Hippocampal formation (tissue), 2 donors: ENCODE results near the gene CHRNA10.

Source experiments
- DNase-seq, 2 donors: peaks; one replicate each; lab custom pipeline; 2025; lab: John Stamatoyannopoulos, UW

Gene CHRNA10, protein sequence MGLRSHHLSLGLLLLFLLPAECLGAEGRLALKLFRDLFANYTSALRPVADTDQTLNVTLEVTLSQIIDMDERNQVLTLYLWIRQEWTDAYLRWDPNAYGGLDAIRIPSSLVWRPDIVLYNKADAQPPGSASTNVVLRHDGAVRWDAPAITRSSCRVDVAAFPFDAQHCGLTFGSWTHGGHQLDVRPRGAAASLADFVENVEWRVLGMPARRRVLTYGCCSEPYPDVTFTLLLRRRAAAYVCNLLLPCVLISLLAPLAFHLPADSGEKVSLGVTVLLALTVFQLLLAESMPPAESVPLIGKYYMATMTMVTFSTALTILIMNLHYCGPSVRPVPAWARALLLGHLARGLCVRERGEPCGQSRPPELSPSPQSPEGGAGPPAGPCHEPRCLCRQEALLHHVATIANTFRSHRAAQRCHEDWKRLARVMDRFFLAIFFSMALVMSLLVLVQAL

DNA sequence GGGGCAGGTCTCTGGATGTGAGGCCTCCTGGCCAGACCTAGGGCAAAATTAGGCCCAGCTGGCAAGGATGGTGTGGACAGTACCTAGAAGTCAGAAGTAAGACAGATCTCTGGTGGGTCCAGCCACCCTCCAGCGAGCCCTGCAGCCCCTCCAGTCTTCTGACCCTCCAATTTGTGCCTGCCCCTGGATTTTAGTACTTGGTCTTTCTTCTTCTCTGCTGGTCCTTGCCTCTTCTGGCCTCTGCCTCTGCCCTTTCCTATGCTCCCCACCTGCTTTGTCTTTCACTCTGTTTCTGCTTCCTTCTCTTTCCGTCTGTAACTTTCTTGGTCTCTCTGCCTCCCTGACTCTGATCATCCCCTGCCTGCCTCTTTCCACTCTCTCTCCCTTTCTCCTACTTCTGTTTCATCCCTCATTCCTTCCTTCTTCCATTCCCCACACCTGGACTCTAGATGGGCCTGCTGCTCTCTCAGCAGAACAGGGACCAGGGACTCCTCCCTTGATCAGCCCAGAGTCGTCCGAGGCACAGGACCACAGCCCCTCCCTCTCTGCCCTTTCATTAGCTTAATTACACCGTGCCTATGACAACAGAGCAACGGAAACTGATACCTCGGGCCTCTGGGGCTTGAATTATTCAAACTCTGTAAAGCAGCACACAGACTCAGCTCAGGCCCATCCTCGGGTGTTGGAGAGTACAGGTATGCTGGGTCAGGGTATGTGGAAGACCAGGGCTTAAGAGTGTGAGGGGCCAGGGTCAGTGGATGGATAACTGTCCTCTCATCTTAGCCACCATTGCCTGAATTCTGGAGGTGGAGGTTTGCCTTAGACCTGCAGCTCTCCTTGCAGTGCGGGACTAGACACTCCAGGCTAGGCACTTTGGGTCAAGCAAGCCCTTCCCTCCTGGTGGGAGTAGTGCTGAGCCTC is at the start of gene CHRNA10:
Gene CHRNA10 (minus strand): TSS at position 51 of the 921 bp plus-strand sequence. CDS start 72 bp downstream, outside the sequence.
- DNase-seq = no peak

DNA sequence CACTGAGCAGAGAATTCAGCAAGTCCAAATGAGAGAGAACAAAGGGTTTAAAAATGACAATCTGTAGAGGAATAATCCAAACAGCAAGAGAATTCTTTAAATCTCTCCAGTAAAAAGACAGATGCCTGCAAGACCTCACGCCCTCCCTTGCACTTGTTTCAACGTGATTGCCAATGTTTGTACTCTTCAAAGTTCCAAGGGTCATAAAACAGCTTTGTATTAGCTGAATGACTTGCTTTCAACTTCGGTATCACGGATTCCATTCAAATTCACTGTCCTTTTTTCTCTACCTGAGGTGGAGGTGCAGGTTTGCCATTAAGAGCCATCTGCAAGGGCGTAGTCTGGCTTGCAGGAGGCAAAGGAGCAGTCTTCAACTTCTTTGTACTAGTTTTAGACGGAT is 41.1 kb upstream of the CHRNA10 start:
- no peak for DNase-seq

DNA sequence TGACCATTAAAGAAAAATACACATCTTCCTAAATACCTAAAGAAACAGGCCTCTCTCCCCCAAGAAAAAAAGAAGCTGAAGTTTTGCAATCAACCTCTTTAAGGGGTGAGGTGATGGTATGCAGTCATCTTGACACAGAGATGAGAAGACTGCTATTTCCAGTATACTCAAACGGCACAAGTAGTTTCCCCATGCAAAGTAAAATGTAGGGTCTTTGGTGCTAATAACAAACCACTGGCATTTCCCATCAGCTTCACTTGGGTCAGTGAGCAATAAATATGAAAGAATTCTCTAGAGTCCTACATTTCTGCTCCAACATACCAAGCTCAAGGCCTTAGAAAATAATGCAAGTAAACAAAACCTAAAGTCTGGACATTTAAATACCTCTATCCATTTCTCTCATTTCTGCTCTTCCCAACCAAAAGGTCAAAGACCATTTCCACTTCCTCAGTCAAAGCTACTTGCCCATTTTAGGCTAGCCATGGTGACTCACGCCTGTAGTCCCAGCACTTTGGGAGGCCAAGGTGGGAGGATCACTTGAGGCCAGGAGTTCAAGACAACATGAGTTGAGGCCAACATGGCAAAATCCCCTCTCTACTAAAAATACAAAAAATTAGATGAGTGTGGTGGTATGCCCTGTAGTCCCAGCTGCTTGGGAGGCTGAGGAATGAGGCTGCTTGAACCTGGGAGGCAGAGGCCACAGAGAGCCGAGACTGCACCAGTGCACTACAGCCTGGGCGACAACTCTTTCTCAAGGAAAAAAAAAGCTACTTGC is 39.5 kb upstream of the CHRNA10 start:
- DNase-seq = no peak

DNA sequence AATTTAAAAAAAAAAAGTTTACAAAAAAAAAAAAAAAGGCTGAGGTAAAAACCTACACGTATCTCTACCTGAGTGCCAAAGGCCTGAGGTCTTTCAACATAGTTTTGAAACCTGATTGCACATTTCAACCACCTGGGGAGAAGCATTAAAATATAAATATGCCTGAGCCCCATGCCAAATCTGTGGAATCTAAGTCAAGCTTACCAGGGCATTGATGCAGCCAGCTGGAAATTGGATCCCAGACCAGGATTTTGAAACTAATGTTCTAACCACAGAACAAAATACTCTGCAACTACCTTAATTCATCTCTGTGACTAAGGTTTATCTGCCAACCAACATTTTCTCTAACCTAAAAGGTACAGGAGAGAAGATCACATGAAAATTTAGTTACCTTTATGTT is 38.8 kb upstream of the CHRNA10 start:
- no peak for DNase-seq

DNA sequence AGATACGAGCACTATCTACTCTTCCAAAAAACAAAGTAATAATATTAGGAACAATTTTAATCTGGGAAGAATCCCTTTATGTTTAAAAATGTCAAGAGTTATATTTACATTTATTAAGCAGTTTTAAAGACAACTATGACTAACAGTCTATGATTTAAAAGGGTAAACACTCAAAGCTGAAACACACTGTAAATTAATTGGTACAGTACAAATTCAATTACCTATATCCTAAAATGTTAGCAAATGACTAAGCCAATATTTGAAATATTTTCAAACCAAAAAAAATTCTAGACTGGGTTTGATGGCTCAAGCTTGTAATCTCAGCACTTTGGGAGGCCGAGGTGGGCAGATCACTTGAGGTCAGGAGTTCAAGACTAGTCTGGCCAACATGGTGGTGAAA is 36.0 kb upstream of the CHRNA10 start:
- no peak for DNase-seq

DNA sequence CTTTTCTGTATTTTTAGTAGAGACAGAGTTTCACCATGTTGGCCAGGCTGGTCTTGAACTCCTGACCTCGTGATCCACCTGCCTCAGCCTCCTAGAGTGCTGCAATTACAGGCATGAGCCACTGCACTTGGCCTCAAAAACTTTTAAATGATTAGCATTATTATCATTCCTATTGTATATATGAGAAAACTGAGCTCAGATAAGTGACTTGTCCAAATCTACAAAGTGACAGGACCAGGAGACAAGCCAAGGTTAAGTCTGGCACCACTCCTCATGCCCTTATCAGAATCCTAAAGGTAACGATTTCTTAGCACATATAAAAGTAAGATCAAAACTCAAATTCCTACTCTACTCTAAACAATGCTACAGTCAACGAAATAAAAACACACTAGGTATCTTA is 32.2 kb upstream of the CHRNA10 start:
- no peak for DNase-seq

DNA sequence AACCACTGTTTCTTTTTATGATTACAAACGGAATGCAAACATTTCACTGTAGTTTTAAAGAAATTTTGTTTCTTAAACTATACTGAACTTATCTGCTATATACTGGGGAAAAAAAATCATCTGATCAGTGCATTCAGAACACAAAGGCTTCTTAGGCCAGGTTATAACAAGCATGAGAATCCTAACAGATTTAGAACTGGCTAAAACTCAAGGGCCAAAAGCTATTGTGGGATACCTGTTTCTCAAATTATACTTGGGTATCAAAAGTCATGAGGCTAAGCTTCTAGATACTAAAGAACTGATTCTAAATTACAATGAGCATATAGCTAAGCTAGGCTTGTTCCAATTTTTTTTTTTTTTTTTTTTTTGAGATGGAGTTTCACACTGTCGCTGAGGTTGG is 29.7 kb upstream of the CHRNA10 start:
- DNase-seq = no peak

DNA sequence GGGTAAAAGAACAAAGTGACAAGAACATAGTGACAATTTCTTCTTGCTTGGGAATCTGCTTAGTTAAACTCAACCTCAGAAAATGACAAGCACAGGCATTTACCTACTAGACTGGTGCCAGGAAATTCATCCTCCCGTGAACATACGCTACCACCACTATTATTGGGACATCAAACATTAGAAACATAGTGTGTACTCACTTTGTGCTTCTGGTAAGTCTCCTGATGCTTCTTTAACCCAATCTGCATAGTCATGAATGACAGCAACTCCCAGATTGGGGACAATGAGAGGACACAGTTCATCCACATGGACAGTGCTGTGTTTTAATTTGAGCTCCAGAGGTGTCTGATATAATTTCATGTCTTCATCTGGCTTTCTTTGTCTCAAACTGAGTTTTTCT is 29.2 kb upstream of the CHRNA10 start:
- no peak for DNase-seq

DNA sequence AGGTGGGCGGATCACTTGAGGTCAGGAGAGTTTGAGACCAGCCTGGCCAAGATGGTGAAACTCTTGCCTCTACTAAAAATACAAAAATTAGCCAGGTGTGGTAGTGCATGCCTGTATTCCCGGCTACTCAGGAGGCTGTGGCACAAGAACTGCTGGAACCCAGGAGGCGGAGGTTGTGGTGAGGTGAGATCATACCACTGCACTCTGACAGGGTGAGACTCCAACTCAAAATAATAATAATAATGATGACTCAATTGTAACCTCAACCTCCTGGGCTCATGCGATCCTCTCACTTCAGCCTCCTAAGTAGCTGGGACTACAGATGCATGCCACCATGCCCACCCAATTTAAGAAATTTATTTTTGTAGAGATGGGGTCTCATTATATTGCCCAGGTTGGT is 15.6 kb upstream of the CHRNA10 start:
- no peak for DNase-seq

DNA sequence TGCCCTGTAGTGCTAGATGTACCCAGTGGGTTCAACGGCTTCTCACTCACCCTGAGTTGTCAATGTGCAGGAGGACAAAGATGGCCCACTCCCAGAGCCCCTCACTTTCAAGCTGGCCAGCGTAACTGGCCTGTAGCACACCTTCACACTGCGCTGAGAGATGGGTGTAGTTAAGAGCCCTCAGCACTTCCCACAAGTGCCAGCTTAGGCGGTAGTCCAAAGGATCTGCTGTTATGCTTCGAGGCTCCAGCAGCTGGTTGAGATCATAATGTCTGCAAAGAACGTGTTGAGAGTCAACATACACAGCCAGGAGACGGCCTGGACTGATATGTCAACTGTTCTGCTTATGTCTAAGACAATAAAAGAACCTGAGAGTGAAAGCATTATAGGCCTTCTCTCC is 14.7 kb upstream of the CHRNA10 start:
- no peak for DNase-seq

DNA sequence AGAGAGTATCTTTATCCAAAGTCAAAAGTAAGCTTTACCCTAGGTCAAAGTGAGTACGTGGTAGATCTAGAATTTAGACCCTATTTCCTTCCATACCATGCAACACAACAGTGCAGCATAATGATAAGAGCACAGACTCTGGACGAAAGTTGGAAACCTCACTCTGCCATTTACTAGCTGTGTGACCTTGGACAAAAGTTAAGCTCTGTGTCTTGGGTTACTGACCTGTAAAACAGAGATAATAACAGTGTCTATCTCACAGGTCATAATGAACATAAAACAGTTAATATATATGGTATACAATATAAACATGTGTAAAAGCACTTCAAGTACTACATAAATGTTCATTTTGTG is 13.6 kb upstream of the CHRNA10 start:
- DNase-seq = no peak

DNA sequence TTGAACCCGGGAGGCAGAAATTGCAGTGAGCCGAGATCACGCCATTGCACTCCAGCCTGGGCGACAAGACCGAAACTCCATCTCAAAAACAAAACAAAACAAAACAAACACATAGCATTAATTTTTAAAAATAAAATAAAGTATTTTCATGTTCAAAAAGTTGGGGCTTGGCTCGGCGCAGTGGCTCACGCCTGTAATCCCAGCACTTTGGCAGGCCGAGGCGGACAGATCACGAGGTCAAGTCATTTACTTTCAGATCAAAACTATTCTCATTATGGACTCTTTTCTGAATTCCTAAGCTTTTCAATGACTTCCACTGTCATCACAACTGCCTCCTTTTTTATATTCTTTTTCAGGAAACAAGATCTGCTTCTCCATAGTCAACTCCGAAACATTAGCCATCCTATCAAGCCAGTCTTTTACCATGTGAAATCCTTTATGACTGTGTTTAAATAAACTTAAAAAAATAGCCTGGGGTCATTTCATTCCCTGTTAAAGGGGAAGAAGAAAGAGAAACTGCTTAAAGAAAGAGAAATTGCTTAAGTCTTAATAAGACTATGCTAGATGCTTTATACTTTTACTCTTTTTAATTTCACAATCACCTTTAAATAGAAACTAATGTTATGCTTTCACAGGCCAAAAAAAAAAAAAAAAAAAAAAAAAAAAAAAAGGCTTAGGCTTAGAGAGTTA is 13.1 kb upstream of the CHRNA10 start:
- no peak for DNase-seq

DNA sequence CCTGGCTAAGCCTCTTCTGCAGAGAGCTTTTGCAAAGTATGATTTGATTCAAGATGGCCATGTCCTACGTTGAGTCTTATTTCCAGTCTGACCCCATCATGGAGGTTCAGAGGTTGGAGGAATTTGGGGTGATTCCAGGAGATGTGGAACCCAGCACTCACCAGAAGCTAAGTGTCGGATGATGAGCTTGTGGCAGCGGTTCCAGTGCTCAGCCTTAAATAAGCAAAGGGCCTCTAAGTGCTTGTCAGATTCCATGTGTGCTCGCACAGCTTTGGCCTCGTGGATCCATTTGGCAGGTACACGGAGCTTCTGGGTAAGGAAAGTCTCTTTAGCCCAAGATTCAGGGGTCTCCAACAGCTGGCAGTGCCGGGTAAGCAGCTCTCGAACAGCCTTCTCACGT is 11.9 kb upstream of the CHRNA10 start:
- no peak for DNase-seq

DNA sequence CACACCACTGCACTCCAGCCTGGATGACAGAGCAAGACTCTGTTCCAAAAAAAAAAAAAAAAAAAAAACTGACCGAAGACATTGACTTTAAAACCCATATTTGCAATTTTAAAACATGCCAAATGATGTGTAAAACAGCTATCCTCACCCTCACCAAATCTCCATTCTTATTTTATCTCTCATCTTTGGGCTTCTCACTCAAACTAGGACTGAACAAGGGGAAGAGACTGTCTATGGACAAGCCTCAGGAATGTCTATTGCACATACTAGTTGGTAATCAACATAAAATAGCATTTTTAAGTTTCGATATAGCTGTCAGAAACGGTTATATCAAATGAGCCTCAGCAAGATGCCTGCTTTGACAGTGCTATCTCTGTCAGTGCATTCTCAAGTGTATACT is 7.9 kb upstream of the CHRNA10 start:
- no peak for DNase-seq

DNA sequence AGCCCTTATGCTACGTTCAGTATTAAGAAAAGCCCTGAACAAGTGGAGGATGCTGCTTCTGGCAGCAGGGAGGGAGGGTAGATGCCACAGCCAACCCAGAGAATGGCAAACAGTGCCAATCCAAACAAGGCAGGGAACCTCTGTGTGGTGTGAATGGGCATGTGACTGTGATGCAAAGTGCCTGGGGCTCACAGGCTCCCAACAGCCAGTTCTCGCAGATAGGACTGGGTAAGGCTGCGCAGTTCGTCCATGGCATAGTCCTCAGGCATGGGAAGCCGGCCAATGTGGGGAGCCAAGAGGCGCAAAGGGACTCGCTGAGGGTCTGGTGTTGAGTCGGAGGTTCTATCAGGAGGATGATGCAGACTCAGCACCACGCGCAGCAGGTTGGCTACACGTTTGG is 4.8 kb upstream of the CHRNA10 start:
- DNase-seq = no peak

DNA sequence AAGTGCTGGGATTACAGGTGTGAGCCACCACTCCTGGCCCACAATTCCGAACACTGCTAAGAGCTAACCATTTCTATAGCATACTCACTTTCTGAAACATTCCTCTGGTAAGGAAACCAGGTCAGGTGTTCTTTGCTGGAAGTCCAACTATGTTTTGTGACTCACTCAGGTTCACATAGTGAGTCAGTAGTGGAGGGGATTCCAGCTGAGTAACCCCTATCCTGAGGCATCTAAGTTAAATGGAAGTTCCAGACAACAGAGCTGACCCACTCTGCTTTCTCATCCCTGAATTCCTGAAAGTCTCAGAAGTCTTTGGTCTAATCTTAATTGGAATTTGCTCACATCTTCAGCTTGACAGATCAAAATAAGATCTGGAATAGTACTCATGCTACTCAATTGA is 3.0 kb upstream of the CHRNA10 start:
- no peak for DNase-seq

DNA sequence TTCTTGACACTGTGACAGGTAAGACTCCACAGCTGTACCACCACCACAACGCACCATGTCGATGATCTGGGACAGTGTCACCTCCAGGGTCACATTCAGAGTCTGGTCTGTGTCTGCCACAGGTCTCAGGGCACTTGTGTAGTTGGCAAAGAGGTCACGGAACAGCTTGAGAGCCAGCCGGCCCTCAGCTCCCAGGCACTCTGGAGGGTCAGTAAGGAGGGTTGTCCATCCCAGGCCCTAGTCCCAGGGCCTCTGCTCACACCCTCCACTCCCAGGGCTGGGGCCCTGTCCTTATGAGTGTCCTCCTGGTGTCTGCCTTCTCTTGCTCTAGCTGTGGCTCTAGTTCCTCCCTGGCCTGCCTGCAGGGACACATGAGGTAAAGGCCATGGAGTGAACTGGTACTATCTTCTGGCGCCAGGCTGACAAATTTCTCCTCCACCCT is 1.4 kb downstream of the CHRNA10 start:
- DNase-seq = no peak

DNA sequence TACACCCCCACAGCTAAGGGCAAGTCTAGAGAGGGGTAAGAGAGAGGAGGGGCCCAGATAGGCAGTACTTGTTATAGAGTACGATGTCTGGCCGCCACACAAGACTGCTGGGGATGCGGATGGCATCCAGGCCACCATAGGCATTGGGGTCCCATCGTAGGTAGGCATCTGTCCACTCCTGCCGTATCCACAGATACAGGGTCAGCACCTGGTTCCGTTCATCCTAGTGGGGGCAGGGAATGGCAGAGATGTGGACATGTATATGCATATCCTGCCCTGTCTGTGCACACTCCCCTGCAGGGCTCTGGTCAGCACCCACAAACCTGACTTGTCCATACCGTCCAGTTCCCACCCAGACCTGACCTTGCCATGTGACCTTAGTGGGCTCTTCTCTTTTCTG is 2.1 kb downstream of the CHRNA10 start:
- DNase-seq = no peak

DNA sequence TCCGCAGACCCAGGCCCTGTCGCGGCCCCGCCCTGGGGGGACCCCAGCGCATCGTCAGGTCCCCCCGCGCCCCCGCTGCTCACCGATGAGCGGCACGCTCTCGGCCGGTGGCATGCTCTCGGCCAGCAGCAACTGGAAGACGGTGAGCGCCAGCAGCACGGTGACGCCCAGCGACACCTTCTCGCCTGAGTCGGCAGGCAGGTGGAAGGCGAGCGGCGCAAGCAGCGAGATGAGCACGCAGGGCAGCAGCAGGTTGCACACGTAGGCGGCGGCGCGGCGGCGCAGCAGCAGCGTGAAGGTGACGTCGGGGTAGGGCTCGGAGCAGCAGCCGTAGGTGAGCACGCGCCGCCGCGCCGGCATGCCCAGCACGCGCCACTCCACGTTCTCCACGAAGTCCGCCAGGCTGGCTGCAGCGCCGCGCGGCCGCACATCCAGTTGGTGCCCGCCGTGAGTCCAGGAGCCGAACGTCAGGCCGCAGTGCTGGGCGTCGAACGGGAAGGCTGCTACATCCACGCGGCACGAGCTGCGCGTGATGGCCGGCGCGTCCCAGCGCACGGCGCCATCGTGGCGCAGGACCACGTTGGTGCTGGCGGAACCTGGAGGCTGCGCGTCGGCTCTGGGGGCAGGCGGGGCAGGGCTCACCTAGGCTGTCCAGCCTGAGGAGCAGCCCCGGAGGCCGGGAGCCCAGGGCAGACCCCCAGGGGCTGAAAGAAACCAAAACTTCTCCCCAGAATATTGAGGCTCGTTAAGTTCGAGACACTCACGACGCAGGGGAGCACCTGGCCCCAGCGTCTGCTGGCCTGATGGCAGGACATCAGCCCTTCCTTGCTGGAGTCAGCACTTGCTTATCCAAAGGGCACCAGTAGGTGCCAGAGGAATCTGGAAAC is 3.8 kb downstream of the CHRNA10 start:
- no peak for DNase-seq

DNA sequence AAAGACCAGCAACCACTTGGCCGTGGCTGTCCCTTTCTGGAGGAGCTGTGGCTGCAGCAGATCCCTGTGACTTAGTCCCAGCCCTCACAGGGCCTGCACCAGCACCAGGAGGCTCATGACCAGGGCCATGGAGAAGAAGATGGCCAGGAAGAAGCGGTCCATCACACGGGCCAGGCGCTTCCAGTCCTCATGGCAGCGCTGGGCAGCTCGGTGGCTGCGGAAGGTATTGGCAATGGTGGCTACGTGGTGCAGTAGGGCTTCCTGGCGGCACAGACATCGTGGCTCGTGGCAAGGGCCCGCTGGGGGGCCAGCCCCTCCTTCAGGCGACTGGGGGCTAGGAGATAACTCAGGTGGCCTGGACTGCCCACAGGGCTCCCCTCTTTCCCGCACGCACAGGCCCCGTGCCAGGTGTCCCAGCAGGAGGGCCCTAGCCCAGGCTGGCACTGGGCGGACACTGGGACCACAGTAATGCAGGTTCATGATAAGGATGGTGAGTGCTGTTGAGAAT is 5.1 kb downstream of the CHRNA10 start:
- no peak for DNase-seq
